Sigmoid colon (tissue), 4 donors: ENCODE data around the gene ABI3.

Experiments used
- EP300 ChIP-seq, 4 donors: sonication (generic); formaldehyde crosslinking; IDR thresholded peaks; one replicate each; pipeline ENCODE4 v1.6.1; 2017; ENCODE audit warnings: antibody characterized with exemption in 4 of 4
- POLR2A ChIP-seq, 2 donors: fragments of 450-650 bp; IDR thresholded peaks; one replicate each; pipeline ENCODE4 v1.6.1; 2016; ENCODE audit warnings: antibody characterized with exemption in 2 of 2, mild to moderate bottlenecking in 2 of 2, moderate library complexity in 2 of 2
- POLR2AphosphoS5 ChIP-seq, 4 donors: sonication (generic); formaldehyde crosslinking; IDR thresholded peaks; one replicate each; pipeline ENCODE4 v1.6.1; 2017; ENCODE audit warnings: antibody characterized with exemption in 4 of 4
- TF ChIP-seq, protein P1 (sequence below), 4 experiments: fragments of 450-650 bp in 3 of 4; fragments of 200-600 bp in 1 of 4; IDR thresholded peaks; one replicate each; pipeline ENCODE4 v1.5.1; 2016 to 2019; ENCODE audit warnings: antibody characterized with exemption in 4 of 4, mild to moderate bottlenecking in 3 of 4, moderate library complexity in 2 of 4

DNA sequence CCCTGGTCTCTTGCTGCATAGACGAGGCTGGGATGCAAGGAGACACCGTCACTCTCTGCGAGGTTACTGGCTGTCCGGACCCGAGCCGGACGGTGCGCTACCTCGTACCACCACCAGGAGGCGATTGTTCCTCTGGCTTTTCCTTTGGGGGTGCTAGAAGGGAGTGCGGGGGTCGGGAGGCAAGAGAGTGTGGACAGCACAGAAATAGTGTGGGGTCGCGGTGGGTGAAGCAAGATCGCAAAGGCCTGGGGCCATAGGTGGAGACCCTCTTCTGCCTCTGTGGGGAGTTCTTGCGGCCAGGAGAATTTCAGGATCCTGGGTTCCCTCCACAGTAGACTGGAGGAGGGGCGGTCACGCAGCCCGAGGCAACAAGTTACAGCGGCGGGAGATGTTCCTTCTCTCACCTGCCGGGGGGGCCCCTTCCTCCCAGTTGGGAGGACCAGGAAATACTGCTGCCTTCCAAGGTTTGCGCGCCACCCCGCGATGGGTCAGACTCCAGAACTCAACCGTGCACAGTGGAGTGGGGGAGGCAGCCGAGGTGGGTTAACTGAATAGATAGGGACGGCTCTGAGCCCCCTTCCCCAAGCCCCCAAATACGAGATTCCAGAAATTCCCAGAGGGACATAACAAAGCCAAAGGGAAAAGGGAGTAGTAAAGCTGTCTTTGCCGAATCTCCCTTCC is 13.2 kb downstream of the ABI3 start:
- TF ChIP-seq, protein P1, sequence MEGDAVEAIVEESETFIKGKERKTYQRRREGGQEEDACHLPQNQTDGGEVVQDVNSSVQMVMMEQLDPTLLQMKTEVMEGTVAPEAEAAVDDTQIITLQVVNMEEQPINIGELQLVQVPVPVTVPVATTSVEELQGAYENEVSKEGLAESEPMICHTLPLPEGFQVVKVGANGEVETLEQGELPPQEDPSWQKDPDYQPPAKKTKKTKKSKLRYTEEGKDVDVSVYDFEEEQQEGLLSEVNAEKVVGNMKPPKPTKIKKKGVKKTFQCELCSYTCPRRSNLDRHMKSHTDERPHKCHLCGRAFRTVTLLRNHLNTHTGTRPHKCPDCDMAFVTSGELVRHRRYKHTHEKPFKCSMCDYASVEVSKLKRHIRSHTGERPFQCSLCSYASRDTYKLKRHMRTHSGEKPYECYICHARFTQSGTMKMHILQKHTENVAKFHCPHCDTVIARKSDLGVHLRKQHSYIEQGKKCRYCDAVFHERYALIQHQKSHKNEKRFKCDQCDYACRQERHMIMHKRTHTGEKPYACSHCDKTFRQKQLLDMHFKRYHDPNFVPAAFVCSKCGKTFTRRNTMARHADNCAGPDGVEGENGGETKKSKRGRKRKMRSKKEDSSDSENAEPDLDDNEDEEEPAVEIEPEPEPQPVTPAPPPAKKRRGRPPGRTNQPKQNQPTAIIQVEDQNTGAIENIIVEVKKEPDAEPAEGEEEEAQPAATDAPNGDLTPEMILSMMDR (IDR thresholded peaks at IDR 0.05) = peak; percentile 18 to 72 (median 67)
- TF ChIP-seq POLR2A (IDR thresholded peaks at IDR 0.05) (no peak), POLR2AphosphoS5 (IDR thresholded peaks at IDR 0.05) (no peak), EP300 (IDR thresholded peaks at IDR 0.05) (no peak)
